HepG2 (cell line): ENCODE results near the gene SPP1. TPM values are rescaled to one million over a fixed set of nuclear protein-coding genes. Genes with fewer than 3 reads are reported as not detected.
A peak's percentile ranks its signal among the peaks of the same experiment; 100 is the strongest.

ENCODE experiments used
- CAMTA2 ChIP-seq: sonication (generic); formaldehyde crosslinking; IDR thresholded peaks from 2 replicates; pipeline ENCODE4 v1.4.0; 2020; ENCODE audit warnings: mild to moderate bottlenecking, missing genetic modification reagents, borderline replicate concordance
- FLYWCH1 ChIP-seq: sonication (generic); formaldehyde crosslinking; IDR thresholded peaks from 2 replicates; pipeline ENCODE4 v1.8.1; 2023; ENCODE audit warnings: mild to moderate bottlenecking, missing genetic modification reagents
- HNF4G ChIP-seq, 2 experiments: sonication (generic) in 1 of 2; formaldehyde crosslinking in 1 of 2; IDR thresholded peaks; 2 replicates each; pipeline versions ENCODE4 v1.4.0 to v1.6.1; 2011 to 2020; ENCODE audit warnings: borderline replicate concordance in 2 of 2, low read depth in 2 of 2, mild to moderate bottlenecking in 2 of 2, low read length in 1 of 2, missing genetic modification reagents in 1 of 2, moderate library complexity in 1 of 2
- JUNB ChIP-seq: sonication (generic); formaldehyde crosslinking; IDR thresholded peaks from 2 replicates; pipeline ENCODE4 v1.8.0; 2022; ENCODE audit warnings: missing genetic modification reagents, mild to moderate bottlenecking, borderline replicate concordance
- MTA3 ChIP-seq: sonication (generic); formaldehyde crosslinking; IDR thresholded peaks from 2 replicates; pipeline ENCODE4 v1.4.0; 2020; ENCODE audit warnings: missing genetic modification reagents
- PLSCR1 ChIP-seq: sonication (generic); formaldehyde crosslinking; IDR thresholded peaks from 2 replicates; pipeline ENCODE4 v1.5.0; 2020; ENCODE audit warnings: missing genetic modification reagents, mild to moderate bottlenecking, borderline replicate concordance
- SMAD3 ChIP-seq: sonication (generic); formaldehyde crosslinking; IDR thresholded peaks from 2 replicates; pipeline ENCODE4 v1.4.0; 2020; ENCODE audit warnings: missing genetic modification reagents
- TIGD3 ChIP-seq: sonication (generic); formaldehyde crosslinking; IDR thresholded peaks from 2 replicates; pipeline ENCODE4 v1.5.1; 2020; ENCODE audit warnings: mild to moderate bottlenecking, missing genetic modification reagents, borderline replicate concordance
- XRCC5 ChIP-seq: fragments of 200-400 bp; formaldehyde crosslinking; optimal IDR thresholded peaks from 2 replicates; pipeline ENCODE3; 2017; ENCODE audit warnings: mild to moderate bottlenecking, low read length
- ZBTB40 ChIP-seq, 2 experiments: fragments of 450-650 bp in 1 of 2; sonication (generic) in 1 of 2; formaldehyde crosslinking in 1 of 2; IDR thresholded peaks; 2 replicates each; pipeline versions ENCODE4 v1.6.1 to v1.8.0; 2016 to 2022; ENCODE audit warnings: antibody characterized with exemption in 1 of 2, mild to moderate bottlenecking in 1 of 2, missing genetic modification reagents in 1 of 2
- ZNF260 ChIP-seq: sonication (generic); formaldehyde crosslinking; IDR thresholded peaks from 2 replicates; pipeline ENCODE4 v1.4.0; 2020; ENCODE audit warnings: missing genetic modification reagents, low read depth, mild to moderate bottlenecking, borderline replicate concordance
- ZNF660 ChIP-seq: sonication (generic); formaldehyde crosslinking; IDR thresholded peaks from 2 replicates; pipeline ENCODE4 v1.5.1; 2020; ENCODE audit warnings: mild to moderate bottlenecking, low read depth, missing genetic modification reagents, borderline replicate concordance
- ZNF770 ChIP-seq: sonication (generic); formaldehyde crosslinking; IDR thresholded peaks from 2 replicates; pipeline ENCODE4 v1.5.0; 2020; ENCODE audit warnings: mild to moderate bottlenecking, missing genetic modification reagents
- polyA plus RNA-seq, 8 experiments: library from polyadenylated mRNA; depleted of rRNA in 3 of 8; stranded (reverse) in 7 of 8; unstranded in 1 of 8; fragments of >200 nt; fragmentation: Illumina TruSeq in 4 of 8; extraction: Trizol in 4 of 8; gene quantifications; 2 replicates each; pipeline versions ENCODE4 v1.2.1 to v1.2.3, GENCODE V29; 2011 to 2016; ENCODE audit warnings: low read depth in 4 of 8, missing spikeins in 1 of 8, mixed read lengths in 1 of 8; ENCODE audit not compliant: insufficient read depth in 1 of 8
- total RNA-seq, 5 experiments: library from RNA; depleted of rRNA; stranded (reverse); fragments of >200 nt; fragmentation: Illumina TruSeq; extraction: Trizol; gene quantifications; 2 replicates each; pipeline ENCODE4 v1.2.3, GENCODE V29; 2016; ENCODE audit warnings: low read depth in 1 of 5

The SPP1 gene
- total and polyA plus RNA-seq, 2 of the 13 experiments (the other 11 are each of a cell fraction or from before 2014, with no cell fraction given): 682 to 788 TPM

- TF ChIP-seq JUNB (CRISPR knock-in tag) (no peak), CAMTA2 (CRISPR knock-in tag) (no peak), XRCC5 (no peak), ZNF770 (CRISPR knock-in tag) (no peak), HNF4G (IDR thresholded peaks at IDR 0.05; ENCODE audit: borderline replicate concordance, low read depth, low read length) (peak; percentile 30; the same call in 1 of the 2 replicates), HNF4G (CRISPR knock-in tag; IDR thresholded peaks at IDR 0.05; ENCODE audit: borderline replicate concordance, low read depth) (no peak), MTA3 (CRISPR knock-in tag) (no peak), PLSCR1 (CRISPR knock-in tag) (no peak), ZNF660 (no peak), FLYWCH1 (CRISPR knock-in tag) (no peak), ZNF260 (no peak), SMAD3 (CRISPR knock-in tag) (no peak), ZBTB40 (IDR thresholded peaks at IDR 0.05) (no peak), ZBTB40 (CRISPR knock-in tag; IDR thresholded peaks at IDR 0.05) (no peak), TIGD3 (CRISPR knock-in tag) (no peak)
Measured at GRCh38 chr4:87941537-87942392, 33.7 kb upstream of the SPP1 start (continued).
